ENCODE data around the gene RBMX.
"Not testable (repeated sequence)": the region's sequence is repeated elsewhere in the genome, so short reads cannot be mapped to it uniquely, and the experiment has no call there.

GRCh38 chrX:136921438-136921837 lies 40.9 kb upstream of the RBMX start:
- not testable (repeated sequence) for TF ChIP-seq CTCF (IDR thresholded peaks at IDR 0.05); MYC (IDR thresholded peaks at IDR 0.05; ENCODE audit: borderline replicate concordance, low read length); POLR2A (IDR thresholded peaks at IDR 0.05; ENCODE audit: low read length); BCL3 (IDR thresholded peaks at IDR 0.05)

Measured in A549 (cell line).